EH (cell line): ENCODE data around the gene IGSF9.

ENCODE experiments used
- DNase-seq: peaks from one replicate; pipeline ENCODE4 v3.0.0-alpha.2; 2015; ENCODE audit warnings: low read depth

IGSF9 gene

DNA sequence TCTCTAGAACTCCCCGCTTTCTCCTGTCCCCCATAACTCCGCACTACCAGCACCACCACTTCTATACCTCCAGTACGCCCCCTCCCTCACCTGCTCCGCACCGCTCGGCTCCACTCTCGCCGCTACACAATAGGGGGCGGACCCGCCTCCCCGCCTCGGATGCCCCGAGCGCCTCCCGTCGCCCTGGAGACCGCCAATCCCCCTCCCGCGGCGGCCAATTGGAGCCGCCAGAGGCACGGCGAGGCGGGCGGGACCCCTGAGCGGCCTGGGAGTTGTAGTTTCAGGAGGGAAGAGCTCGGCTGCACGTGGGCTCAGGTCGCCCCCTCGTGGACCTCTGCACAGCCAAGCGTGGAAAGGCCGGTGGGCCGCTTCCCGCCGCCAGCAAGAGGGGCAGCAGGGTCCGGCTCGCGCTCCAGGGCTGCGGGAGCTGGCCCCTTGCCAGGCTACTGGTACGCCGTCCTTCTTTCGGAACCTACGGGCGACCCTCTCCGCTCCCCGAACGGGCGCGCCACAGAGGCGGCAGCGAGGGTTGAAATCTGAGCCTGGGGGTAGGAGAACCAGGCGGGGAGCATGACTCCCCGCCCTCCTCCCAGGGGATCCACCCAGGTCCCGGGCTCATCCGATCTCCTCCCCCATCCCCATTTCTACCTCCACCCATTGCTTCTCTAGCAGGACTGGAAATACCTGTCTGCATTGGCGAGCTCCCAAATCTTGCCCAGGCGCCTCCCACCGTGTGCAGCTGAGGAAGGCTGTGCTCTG is at the start of gene IGSF9:
Gene IGSF9, minus strand, starts transcription at position 131 of the 759 bp plus-strand sequence. CDS start 2,159 bp downstream, outside the sequence.
- peak; percentile 67 for DNase-seq

DNA sequence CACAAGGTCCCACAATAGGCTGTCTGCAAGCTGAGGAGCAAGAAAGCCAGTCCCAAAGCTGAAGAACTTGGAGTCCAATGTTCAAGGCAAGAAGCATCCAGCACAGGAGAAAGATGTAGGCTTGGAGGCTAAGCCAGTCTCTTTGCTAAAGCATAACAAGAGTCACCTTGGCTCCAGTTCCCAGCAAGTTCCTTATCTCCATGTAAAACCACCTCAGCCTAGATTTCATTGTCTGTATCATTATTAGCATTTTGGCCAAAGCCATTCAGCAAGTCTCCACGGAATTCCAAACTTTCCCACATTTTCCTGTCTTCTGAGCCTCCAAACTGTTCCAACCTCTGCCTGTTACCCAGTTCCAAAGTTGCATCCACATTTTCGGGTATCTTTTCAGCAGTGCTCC is 49.5 kb upstream of the IGSF9 start:
- DNase-seq: no peak

DNA sequence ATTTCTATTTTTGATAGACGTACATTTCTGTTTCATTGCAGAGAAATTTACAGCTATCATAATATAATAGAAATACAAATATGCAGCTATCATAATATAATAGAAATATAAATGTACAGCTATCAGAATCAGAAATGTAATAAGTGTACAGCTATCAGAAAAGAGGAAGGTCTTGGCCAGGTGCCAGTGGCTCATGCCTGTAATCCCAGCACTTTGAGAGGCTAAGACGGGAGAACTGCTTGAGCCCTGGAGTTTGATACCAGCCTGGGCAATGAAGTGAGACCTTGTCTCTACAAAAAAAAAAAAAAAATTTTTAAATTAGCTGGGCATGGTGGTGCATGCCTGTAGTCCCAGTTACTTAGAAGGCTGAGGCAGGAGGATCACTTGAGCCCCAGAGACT is 48.5 kb upstream of the IGSF9 start:
- no peak for DNase-seq

DNA sequence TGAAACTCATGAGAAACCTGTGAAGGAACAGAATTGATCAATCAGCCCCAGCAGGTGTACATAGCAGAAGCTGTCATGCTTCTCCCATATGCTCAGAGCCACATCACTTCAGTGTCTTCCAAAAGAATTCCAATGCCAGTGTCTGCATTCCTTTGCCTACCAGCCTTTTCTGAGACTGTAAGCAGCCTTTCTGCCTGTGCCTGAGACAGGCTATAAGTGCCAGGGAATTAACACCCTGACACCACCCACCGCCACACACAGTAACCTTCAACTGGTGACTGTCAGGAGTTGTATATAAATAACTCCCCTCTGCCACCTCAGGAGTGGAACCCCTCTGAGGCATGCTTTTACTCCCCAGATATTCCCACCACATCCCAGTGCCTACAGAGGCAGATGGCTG is 46.7 kb upstream of the IGSF9 start:
- DNase-seq: no peak

DNA sequence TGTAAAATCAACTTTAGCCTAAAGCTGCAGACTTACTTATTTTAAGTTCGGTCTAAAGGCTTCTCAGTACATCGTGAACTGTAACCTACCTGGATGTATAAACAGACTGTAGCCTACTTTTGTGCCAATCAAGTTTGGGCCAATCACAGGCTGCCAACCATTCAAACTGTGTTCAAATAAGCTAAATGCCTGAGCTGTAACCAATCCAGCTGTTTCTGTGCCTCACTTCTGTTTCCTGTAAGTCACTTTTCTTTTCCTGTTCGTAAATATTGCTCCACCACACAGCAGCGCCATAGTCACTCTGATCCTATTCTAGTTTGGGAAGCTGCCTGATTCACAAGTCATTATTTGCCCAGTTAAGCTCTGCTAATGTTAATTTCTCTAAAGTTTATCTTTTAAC is 46.1 kb upstream of the IGSF9 start:
- DNase-seq: peak; percentile 18

- no peak for DNase-seq
These were observed 44.6 kb upstream of the IGSF9 start for GRCh38 chr1:159990005-159990404.

DNA sequence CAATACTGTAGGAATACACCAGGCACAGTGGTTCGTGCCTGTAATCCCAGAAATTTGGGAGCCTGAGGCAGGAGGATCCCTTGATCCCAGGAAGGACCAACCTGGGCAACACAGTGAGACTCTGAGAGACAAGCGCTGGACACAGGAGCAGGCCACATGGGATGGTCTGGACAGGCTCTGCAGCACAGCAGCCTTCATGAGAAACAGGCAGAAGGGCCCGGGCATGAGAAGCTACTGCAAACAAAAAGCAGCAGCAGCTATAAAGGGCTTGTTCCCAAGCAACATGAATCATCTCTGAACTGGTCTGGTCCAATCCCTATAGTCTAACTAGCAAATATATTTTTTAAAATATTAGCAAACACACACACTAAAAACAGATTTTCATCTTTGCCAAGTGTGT is 44.2 kb upstream of the IGSF9 start:
- no peak for DNase-seq

DNA sequence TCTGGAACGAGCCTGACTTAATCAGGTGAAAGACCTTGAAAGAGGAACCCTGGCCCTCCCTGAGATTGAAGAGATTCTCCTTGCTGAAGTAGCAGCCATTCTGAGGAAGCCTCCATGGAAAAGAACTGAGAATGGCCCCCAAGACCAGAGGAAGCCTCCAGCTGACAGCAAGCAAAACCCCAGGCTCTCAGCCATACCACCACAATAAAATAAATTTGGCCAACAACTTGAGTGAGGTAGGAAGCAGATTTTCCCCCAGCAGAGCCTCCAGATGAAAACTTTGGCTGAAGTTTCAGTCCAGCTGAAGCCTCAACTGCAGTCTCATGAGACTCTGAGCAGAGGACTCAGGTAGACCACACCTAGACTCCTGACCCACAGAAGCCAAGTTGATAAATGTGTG is 42.6 kb upstream of the IGSF9 start:
- DNase-seq: no peak

DNA sequence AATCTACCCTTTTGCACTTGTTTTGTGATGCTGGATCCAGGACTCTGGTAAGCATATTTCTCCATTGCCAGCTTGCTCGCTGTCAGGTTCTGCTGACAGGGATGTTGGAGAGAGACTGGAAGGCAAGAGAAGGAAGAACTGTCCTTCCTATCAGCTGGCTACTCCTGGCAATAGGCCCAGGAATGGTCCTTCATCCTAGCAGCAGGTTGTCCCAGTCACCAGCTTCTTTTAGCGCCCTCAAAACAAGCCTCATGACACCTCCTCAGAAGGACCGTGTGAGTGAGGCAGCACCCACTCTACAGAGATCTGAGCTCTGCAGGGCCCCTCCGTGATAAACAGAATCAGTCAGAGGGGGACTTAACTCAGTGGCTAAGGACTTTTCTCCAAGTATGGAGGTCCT is 41.8 kb upstream of the IGSF9 start:
- DNase-seq: no peak

GRCh38 chr1:159986531-159986930 is 41.1 kb upstream of the IGSF9 start:
- DNase-seq: no peak

- DNase-seq: no peak
These were observed 40.7 kb upstream of the IGSF9 start for GRCh38 chr1:159986093-159986492.

DNA sequence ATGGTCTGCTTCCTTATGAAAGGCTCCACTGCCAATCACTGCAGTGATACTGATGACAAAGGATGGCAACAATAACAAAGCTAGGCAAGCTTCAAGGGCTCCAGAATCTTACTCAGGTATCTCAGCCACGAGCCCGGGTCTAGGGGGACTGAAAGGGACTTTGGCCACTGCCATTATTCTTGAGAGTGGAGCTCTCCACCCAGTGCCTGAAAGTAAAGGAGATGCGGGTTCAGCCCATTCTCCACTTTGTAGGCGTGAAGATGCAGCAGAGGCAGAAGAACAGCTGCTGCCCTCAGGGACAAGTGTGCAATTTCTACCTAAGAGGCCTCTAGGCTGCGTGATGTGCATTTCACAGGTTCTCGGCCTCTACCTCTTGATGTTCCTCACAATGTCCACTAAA is 40.1 kb upstream of the IGSF9 start:
- no peak for DNase-seq

GRCh38 chr1:159983681-159984080 is 38.3 kb upstream of the IGSF9 start:
- no peak for DNase-seq

DNA sequence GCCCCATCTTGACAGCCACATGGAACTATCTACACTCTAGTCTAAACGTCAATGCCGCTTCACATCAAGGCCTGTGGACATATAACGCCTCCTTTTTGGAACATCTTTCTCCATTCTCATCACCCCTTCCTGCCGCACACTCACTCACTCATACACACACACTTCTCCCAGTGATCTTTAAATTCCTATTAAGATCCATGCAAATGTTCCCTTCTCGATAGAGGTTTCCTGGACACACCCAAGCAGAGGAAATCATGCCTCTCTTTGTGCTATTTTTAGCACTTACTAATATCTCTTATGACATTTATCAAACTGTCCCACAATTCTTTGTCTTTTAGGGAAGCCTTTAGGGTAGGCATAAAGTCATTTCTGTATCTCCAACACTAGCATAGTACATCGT is 36.9 kb upstream of the IGSF9 start:
- no peak for DNase-seq

DNA sequence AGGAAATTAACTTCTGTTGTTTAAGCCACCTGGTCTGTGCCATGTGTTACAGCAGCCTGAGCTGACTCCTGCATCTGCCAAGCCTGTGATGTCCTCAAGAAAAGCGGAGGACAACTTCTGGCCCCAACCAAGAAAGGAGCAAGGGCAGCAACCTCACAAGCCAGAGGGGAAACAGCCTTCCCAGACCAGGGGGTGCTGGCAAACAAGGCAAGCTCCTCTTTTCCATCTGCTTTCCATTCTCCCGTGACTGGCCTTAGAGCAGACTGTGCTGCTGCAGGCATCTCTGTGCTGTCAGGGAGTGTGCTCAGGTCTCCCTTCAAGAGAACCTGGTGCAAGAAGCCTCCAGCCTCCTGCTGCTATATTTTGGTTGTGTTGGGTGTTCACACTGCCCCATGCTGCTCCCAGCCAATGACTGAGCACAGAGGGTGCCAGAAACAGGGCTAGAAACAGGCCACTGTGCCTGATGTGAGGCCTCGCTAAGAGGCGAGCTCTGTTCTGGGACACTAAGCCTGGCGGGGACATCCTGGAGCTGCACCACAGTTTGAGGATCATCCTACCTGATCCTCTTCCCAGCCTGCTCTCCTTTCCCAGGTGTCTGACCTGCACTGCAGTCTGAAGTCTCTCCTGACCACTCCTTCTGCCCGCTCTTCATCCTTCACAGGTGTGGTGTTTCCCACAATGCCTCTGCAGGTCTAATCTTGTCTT is 36.1 kb upstream of the IGSF9 start:
- no peak for DNase-seq

- no peak for DNase-seq
These were observed 35.4 kb upstream of the IGSF9 start for GRCh38 chr1:159980786-159981185.

DNA sequence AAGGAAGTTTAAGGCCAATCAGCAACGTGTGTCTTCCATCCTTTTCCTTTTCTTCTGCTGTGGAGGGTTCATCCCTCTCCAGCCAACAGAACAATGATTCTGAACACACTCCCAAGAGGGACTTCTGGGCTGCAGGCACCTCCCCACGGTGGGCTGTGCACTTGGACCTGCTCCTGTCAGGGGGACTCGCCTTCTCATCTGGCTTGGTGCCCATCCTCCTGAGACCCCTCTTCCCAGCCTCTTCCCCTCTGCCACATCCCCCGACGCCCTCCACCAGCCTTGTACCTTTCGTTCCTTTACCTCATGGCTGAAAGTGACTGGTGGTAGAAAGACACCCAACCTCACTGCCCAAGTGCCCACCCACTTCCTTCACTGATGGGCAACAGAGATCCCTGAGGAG is 34.7 kb upstream of the IGSF9 start:
- no peak for DNase-seq

GRCh38 chr1:159979257-159979656 is 33.8 kb upstream of the IGSF9 start:
- DNase-seq: no peak

GRCh38 chr1:159978107-159978398 is 32.6 kb upstream of the IGSF9 start:
- no peak for DNase-seq

DNA sequence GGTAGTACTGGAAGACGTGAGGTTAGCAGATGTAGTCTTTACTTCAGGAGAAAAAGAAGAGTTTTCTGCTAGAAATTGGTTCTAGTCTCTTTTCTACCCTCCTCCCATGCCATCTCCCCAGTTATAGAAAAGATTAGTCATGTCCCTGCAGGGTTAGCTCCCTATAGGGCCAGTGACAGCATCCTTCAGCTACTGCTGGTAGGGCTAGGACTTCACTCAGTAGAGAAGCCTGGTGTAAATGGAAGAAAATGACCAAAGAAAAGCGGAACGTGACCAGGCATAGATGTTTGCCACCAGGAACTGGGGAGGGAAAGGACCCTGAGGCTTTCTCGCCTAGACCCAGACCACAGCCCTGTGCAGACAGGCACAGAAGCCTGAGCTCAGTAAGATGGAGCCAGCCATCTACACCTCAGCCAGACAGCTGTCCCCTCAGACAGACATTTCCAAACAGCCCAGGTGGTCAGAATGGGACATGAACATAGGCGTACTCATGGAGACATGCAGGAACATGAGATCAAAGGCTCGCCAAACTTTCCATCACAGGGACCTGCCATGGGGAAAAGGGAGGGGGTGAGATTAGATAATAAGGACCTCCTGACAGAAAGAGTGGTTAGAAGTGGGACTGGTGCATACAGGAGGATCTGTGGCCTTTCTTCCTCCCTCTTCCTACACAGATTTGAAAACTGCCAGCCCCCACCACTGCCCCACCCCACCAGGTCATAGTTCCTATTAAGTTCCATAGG is 32.1 kb upstream of the IGSF9 start:
- peak; percentile 17 for DNase-seq

DNA sequence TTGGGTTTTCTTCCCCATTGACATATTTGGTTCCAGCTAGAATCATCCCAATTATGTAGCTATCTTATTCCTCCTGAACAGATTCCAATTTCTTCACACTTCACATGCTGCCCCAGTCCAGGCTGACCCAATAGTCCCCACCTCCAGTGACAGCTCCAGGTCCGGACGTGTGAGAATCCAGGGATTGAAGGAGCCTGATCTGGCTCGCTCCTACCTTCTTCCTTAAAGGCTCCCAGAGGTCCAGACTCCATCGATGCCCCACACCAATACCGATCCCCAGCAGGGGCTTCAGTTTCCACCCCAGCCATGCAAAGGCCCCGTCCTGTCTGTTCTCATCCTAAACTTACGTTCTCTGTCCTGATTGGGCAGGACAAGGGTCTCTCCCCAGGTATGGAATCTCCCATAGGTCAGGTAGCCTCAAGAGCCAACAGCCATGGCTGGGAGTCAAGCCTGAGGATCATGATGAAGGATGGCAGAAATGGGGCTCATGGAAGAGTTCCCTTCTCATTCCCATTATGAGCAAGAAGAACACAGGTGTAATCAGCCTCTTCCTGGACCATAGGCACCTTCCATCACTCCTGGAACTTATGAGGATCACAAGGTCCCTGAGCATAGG is 29.0 kb upstream of the IGSF9 start:
- DNase-seq: no peak

DNA sequence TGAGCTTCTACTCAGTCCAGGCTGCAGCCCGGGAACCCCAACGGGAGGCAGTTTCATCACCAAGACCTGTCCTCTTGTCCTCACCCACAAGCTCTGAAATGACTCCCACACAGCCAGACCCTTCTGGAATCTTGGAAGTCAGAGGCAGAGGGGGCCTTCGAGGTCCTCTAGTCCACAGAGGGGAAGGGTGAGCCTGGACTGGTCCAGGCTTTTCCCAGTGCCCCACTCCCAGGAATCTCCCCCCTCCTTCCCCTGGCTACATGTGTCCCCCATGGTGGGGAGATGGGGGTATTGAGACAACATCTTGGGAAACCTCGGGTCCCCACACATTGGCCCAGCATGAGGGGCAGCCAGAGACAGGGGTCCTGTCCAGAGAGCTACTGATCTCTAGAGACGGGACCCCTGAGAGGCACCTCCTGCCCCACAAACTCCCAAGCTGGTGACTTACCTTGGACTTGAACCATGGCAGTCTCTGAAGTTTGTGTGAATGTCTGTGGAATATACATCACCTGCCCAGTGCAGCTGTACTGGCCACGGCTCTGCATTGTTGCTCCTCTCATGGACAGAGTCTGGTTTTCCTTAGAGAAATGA is 28.0 kb upstream of the IGSF9 start:
- no peak for DNase-seq
